Effector memory CD8-positive, alpha-beta T cell (primary cell): ENCODE measurements around the gene TPRX1.

ENCODE experiments used
- ATAC-seq: fragments of 150-1000 bp; cut with Tn5 transposase; replicated peaks from 2 replicates; pipeline ENCODE4 v1.10.0; 2021; ENCODE audit warnings: mild to moderate bottlenecking, moderate library complexity
- DNase-seq, 3 experiments: peaks; one replicate each; pipeline ENCODE4 v3.0.0; 2021
- H3K27ac Mint-ChIP-seq, 2 donors: one replicate each; pipeline ENCODE4 v1.8.0; 2022; ENCODE audit warnings: mild to moderate bottlenecking in 2 of 2, mixed read lengths in 2 of 2, moderate library complexity in 2 of 2
- H3K27me3 Mint-ChIP-seq, 2 donors: one replicate each; pipeline ENCODE4 v1.8.0; 2022; ENCODE audit warnings: mixed read lengths in 2 of 2
- H3K36me3 Mint-ChIP-seq: one replicate; pipeline ENCODE4 v1.8.0; 2022; ENCODE audit warnings: mild to moderate bottlenecking, moderate library complexity, mixed read lengths; ENCODE audit not compliant: insufficient read depth
- H3K4me1 Mint-ChIP-seq, 2 donors: one replicate each; pipeline ENCODE4 v1.8.0; 2022; ENCODE audit warnings: low read depth in 2 of 2, mixed read lengths in 2 of 2
- H3K4me3 Mint-ChIP-seq, 2 donors: one replicate each; pipeline ENCODE4 v1.8.0; 2022; ENCODE audit warnings: mild to moderate bottlenecking in 2 of 2, mixed read lengths in 2 of 2, moderate library complexity in 2 of 2
- H3K9me3 Mint-ChIP-seq, 2 donors: one replicate each; pipeline ENCODE4 v1.8.0; 2022; ENCODE audit warnings: mixed read lengths in 2 of 2

The TPRX1 gene

GRCh38 chr19:47757617-47758442 lies 46.5 kb downstream of the TPRX1 start:
- ATAC-seq (no peak), DNase-seq (no peak)
- no peak overlapping the region for H3K4me3 Mint-ChIP-seq
- peaks cover 71% of the 10 kb centered on the region for H3K36me3 Mint-ChIP-seq
- H3K9me3 Mint-ChIP-seq, result no peaks in the 10 kb centered on the region
- H3K27ac Mint-ChIP-seq, result no peak overlapping the region
- peaks cover 0 to 4% of the 10 kb centered on the region in 2 donors for H3K4me1 Mint-ChIP-seq
- H3K27me3 Mint-ChIP-seq, result no peaks in the 10 kb centered on the region

DNA sequence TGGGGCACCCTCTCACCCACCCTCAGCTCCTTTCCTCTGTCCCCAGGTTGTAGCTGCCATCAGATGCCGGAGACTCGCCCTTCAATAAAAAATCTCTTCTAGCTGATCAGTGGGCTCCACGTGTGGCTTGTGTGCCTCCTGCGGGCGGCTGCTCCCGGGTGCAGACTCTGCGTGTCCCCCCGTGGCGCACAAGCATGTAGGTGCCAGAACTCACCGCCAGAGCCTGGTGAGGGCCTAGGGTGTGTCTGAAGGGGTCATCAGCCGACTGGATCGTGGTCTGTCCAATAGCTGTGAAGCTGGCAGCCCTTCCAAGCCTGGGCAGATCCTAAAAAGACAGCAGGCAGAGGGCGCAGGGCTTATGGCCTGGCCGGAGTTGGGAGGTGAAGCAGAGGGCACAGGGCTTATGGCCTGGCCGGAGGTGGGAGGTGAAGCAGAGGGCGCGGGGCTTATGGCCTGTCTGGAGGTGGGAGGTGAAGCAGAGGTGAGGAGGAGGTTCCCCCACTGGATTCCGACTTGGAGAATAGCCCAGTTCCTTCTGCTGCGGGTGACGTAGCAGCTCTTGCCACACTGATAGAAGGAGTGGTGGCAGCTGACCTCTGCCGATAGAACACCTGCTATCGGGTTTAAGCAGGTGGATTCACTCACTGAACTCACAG lies 47.3 kb downstream of the TPRX1 start:
- Mint-ChIP-seq H3K4me3 (peak overlapping the region in 1 of 2 donors; percentile 70), H3K36me3 (peaks cover 79% of the 10 kb centered on the region), H3K27me3 (no peaks in the 10 kb centered on the region), H3K4me1 (peaks cover 0 to 4% of the 10 kb centered on the region in 2 donors), H3K27ac (no peak overlapping the region), H3K9me3 (no peaks in the 10 kb centered on the region)
- DNase-seq (no peak), ATAC-seq (no peak)

DNA sequence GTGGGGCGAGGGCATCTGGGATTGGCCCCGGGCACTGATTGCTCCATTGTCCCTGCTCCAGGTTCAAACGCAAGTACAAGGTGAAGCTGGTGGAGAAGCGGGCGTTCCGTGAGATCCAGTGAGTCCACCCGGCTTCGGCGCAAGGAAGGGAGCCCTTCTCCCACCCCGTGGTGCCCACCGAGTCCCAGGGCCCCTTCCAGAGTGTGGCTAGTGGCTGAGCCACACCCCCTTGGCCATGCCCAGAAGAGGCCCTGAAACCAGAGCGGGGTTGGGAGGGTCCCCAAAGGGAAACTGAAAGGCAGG lies 47.8 kb downstream of the TPRX1 start:
- ATAC-seq (no peak), DNase-seq (no peak)
- Mint-ChIP-seq H3K4me1 (peaks cover 0 to 4% of the 10 kb centered on the region in 2 donors), H3K27ac (no peak overlapping the region), H3K9me3 (no peaks in the 10 kb centered on the region), H3K4me3 (peak overlapping the region in 1 of 2 donors; percentile 70), H3K36me3 (peaks cover 84% of the 10 kb centered on the region), H3K27me3 (no peaks in the 10 kb centered on the region)

- Mint-ChIP-seq H3K27me3 (no peaks in the 10 kb centered on the region), H3K27ac (peak overlapping the region in 1 of 2 donors; percentile 69), H3K36me3 (peaks cover 87% of the 10 kb centered on the region), H3K4me3 (no peak overlapping the region), H3K4me1 (peaks cover 0 to 4% of the 10 kb centered on the region in 2 donors), H3K9me3 (no peaks in the 10 kb centered on the region)
- ATAC-seq (no peak), DNase-seq (no peak)
These were observed 48.4 kb downstream of the TPRX1 start for GRCh38 chr19:47755762-47756626.

- Mint-ChIP-seq H3K27me3 (no peaks in the 10 kb centered on the region), H3K36me3 (peaks cover 90% of the 10 kb centered on the region), H3K4me3 (no peak overlapping the region), H3K4me1 (peaks cover 0 to 4% of the 10 kb centered on the region in 2 donors), H3K27ac (peak overlapping the region in 1 of 2 donors; percentile 69), H3K9me3 (no peaks in the 10 kb centered on the region)
- no peak for ATAC-seq
- DNase-seq, result no peak
These were observed 49.1 kb downstream of the TPRX1 start for GRCh38 chr19:47755065-47755761.

GRCh38 chr19:47754206-47755064 lies 49.9 kb downstream of the TPRX1 start:
- DNase-seq, result no peak
- peaks cover 0 to 4% of the 10 kb centered on the region in 2 donors for H3K4me1 Mint-ChIP-seq
- no peaks in the 10 kb centered on the region for H3K9me3 Mint-ChIP-seq
- peaks cover 95% of the 10 kb centered on the region for H3K36me3 Mint-ChIP-seq
- H3K4me3 Mint-ChIP-seq, result no peak overlapping the region
- ATAC-seq, result no peak
- H3K27me3 Mint-ChIP-seq, result no peaks in the 10 kb centered on the region
- peak overlapping the region; percentile 77 to 87 for H3K27ac Mint-ChIP-seq

DNA sequence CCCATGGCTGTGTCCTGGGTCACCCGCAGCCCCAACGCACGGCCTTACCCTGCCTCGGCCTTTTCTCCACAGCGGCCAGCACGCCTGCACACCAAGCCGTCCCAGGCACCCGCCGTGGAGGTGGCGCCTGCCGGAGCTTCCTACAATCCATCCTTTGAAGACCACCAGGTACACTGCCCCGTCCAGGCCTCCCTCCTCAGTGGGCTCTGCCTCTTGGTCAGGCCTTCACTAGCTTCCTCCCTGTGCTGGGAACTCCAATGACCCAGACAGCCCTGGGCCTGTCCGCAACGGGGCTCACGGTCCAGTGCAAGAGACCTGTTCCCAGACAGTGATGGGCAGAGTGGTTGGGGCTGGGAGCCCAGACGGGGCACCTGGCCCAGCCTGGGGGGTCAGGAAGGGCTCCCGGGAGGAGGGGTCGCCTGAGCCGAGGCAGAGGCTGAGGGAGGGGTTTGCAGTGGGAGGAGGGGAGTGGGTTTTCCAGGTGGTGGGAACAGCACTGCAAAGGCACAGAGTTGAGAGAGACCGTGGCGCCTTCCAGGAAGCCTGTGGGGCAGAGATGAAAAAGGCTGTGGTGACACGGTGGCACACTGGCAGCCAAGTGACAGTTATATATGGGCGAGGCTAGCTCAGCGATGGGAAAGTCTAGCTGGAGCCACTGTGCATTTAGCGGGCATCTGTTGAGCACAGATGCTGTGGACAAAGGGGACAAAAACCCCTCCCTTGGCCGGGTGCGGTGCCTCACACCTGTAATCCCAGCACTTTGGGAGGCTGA lies 51.7 kb downstream of the TPRX1 start:
- peaks cover 96% of the 10 kb centered on the region for H3K36me3 Mint-ChIP-seq
- DNase-seq (no peak), ATAC-seq (no peak)
- peak overlapping the region in 1 of 2 donors; percentile 87 for H3K27ac Mint-ChIP-seq
- H3K27me3 Mint-ChIP-seq, result no peaks in the 10 kb centered on the region
- H3K4me3 Mint-ChIP-seq, result no peak overlapping the region
- H3K4me1 Mint-ChIP-seq, result peaks cover 12 to 15% of the 10 kb centered on the region in 2 donors
- H3K9me3 Mint-ChIP-seq, result no peaks in the 10 kb centered on the region
